Lung (tissue), 12 donors: ENCODE results near the gene KIFC1. TPM values are rescaled to one million over a fixed set of nuclear protein-coding genes. Genes with fewer than 3 reads are reported as not detected.

Source experiments
- ATAC-seq: fragments of 200-7000 bp; cut with Tn5 transposase; one replicate; pipeline ENCODE4 v1.9.1; 2020; ENCODE audit warnings: moderate number of reproducible peaks; ENCODE audit not compliant: insufficient read depth, low FRiP score
- DNase-seq, 3 donors: peaks; one replicate each; pipeline ENCODE4 v3.0.0-alpha.2; 2013 to 2017
- H3K27ac ChIP-seq, 2 donors: one replicate each; pipeline ENCODE4 v1.5.1; 2013; ENCODE audit warnings: mild to moderate bottlenecking in 2 of 2, moderate library complexity in 2 of 2, control low read depth in 1 of 2, inconsistent platforms in 1 of 2, low read depth in 1 of 2, low read length in 1 of 2
- H3K27me3 ChIP-seq, 3 donors: one replicate each; pipeline ENCODE4 v1.5.1; 2013; ENCODE audit warnings: low read length in 2 of 3; ENCODE audit not compliant: control insufficient read depth in 3 of 3, insufficient read depth in 3 of 3
- H3K36me3 ChIP-seq, 4 donors: one replicate each; pipeline ENCODE4 v1.5.1; 2013; ENCODE audit warnings: low read length in 4 of 4, mild to moderate bottlenecking in 1 of 4, moderate library complexity in 1 of 4; ENCODE audit not compliant: control insufficient read depth in 4 of 4, insufficient read depth in 4 of 4
- H3K4me1 ChIP-seq, 5 donors: one replicate each; pipeline ENCODE4 v1.5.1; 2013; ENCODE audit warnings: low read length in 5 of 5, mild to moderate bottlenecking in 2 of 5, moderate library complexity in 1 of 5; ENCODE audit not compliant: control insufficient read depth in 5 of 5, insufficient read depth in 5 of 5
- H3K4me3 ChIP-seq: one replicate; pipeline ENCODE4 v1.5.1; 2013; ENCODE audit warnings: mild to moderate bottlenecking, control low read depth, moderate library complexity
- H3K9ac ChIP-seq, 2 donors: one replicate each; pipeline ENCODE4 v1.5.1; 2013; ENCODE audit warnings: low read length in 2 of 2, control low read depth in 1 of 2; ENCODE audit not compliant: insufficient read depth in 1 of 2
- H3K9me3 ChIP-seq, 4 donors: one replicate each; pipeline ENCODE4 v1.5.1; 2013; ENCODE audit warnings: low read length in 3 of 4, mild to moderate bottlenecking in 1 of 4, moderate library complexity in 1 of 4; ENCODE audit not compliant: control insufficient read depth in 4 of 4, insufficient read depth in 3 of 4
- CTCF ChIP-seq: IDR thresholded peaks from 2 replicates; pipeline ENCODE4 v1.5.1; 2012; ENCODE audit warnings: mild to moderate bottlenecking; ENCODE audit errors: control extremely low read depth, extremely low read depth
- WGBS, 2 donors: extraction: QIAGEN DNeasy Blood & Tissue Kit; methylation state at CpG; one replicate each; pipeline ENCODE4 v1.1.7; 2013; 5-methylcytosine and 5-hydroxymethylcytosine counted together
- polyA plus RNA-seq, 2 donors: library from polyadenylated mRNA; stranded (reverse); fragments of 200-250 nt; gene quantifications; one replicate each; pipeline ENCODE4 v1.2.1, GENCODE V29; 2013
- total RNA-seq, 2 donors: library from RNA; depleted of rRNA in 1 of 2; stranded (reverse); fragments of >200 nt in 1 of 2; gene quantifications; one replicate each; pipeline ENCODE4 v1.2.1, GENCODE V29; 2014 to 2021
- donor health status: control.
- donor health status: control.
- donor health status: Bipolar disorder and iron deficiency.
- donor health status: healthy.
- donor health status: DM: yes; HTN: yes; CAD: no.

KIFC1 gene
- total and polyA plus RNA-seq, 4 donors, result 2.1 to 4.4 (median 2.6) TPM

GRCh38 chr6:33407132-33407718 is 15.6 kb downstream of the KIFC1 start:
- H3K4me1 ChIP-seq, result peaks cover 0 to 10% (median 2%) of the 10 kb centered on the region in 5 donors
- DNase-seq (peak in 1 of 3 donors; percentile 63), ATAC-seq (no peak)
- H3K27me3 ChIP-seq, result no peaks in the 10 kb centered on the region
- H3K36me3 ChIP-seq, result peaks cover 0 to 30% (median 10%) of the 10 kb centered on the region in 4 donors
- TF ChIP-seq CTCF, result no peak
- 78 to 85% methylated on average over 5 of the region's 5 CpGs for WGBS, 2 donors
- H3K27ac ChIP-seq, result no peak overlapping the region
- H3K9ac ChIP-seq, result no peak overlapping the region
- no peak overlapping the region for H3K4me3 ChIP-seq
- no peaks in the 10 kb centered on the region for H3K9me3 ChIP-seq

GRCh38 chr6:33410050-33410710 is 18.6 kb downstream of the KIFC1 start:
- WGBS, 2 donors, result 0 to 1% methylated on average over 51 to 65 of the region's 65 CpGs
- H3K9ac ChIP-seq, result peak overlapping the region; percentile 57 to 83
- ATAC-seq (peak; percentile 94), DNase-seq (peak; percentile 99)
- peak overlapping the region; percentile 16 for H3K4me3 ChIP-seq
- H3K27me3 ChIP-seq, result no peaks in the 10 kb centered on the region
- H3K9me3 ChIP-seq, result no peaks in the 10 kb centered on the region
- peaks cover 4 to 23% (median 15%) of the 10 kb centered on the region in 4 donors for H3K36me3 ChIP-seq
- TF ChIP-seq CTCF, result no peak
- peaks cover 0 to 11% (median 2%) of the 10 kb centered on the region in 5 donors for H3K4me1 ChIP-seq
- peak overlapping the region; percentile 69 to 90 for H3K27ac ChIP-seq

GRCh38 chr6:33410711-33411631 is 19.3 kb downstream of the KIFC1 start, which contains the start of gene PHF1:
Gene PHF1 (plus strand): TSS chr6:33411014. CDS start chr6:33412264, 1,250 bp downstream.
- Histone ChIP-seq H3K27ac (peak within 1 kb of the TSS; percentile 92), H3K36me3 (peaks cover 4 to 31% (median 21%) of the 10 kb centered on the region in 4 donors), H3K4me3 (peak within 1 kb of the TSS; percentile 72), H3K27me3 (no peaks in the 10 kb centered on the region), H3K9ac (peak within 1 kb of the TSS; percentile 57 to 83), H3K9me3 (no peaks in the 10 kb centered on the region), H3K4me1 (peaks cover 1 to 18% (median 5%) of the 10 kb centered on the region in 5 donors)
- TF ChIP-seq CTCF, result no peak
- WGBS, 2 donors, result 0 to 1% methylated on average over 33 to 65 of the region's 67 CpGs
- ATAC-seq (peak; percentile 71), DNase-seq (no peak)
